GM12878 (cell line): ENCODE measurements around the gene MDM1. TPM values are rescaled to one million over a fixed set of nuclear protein-coding genes. Genes with fewer than 3 reads are reported as not detected.
A peak's percentile ranks its signal among the peaks of the same experiment; 100 is the strongest.

Experiments used
- ATAC-seq: fragments of 200-7000 bp; cut with Tn5 transposase; 3 replicates; pipeline ENCODE4 v1.9.1; 2020; ENCODE audit warnings: mild to moderate bottlenecking, moderate library complexity
- BruUV-seq: library from RNA; stranded (reverse); fragments of 400-500 nt; replicated peaks from 2 replicates; lab custom pipeline; 2021; lab: Mats Ljungman, UMichigan
- CTCF ChIA-PET: fragments of 300-600 bp; sonication (Branson Sonifier 250); formaldehyde crosslinking; extraction: SDS; loops from one replicate; lab custom pipeline; 2021; ENCODE audit warnings: inconsistent platforms; lab: Yijun Ruan, JAX
- POLR2A ChIA-PET: fragments of 350-600 bp; formaldehyde crosslinking; extraction: SDS; loops from one replicate; lab custom pipeline; 2021; ENCODE audit warnings: inconsistent platforms; lab: Charles Lee
- RAD21 ChIA-PET: fragments of 300-600 bp; sonication (Branson Sonifier 250); formaldehyde crosslinking; loops from one replicate; lab custom pipeline; 2023; ENCODE audit warnings: antibody characterized with exemption; ENCODE audit not compliant: unreplicated experiment; lab: Charles Lee
- SMC1A ChIA-PET: fragments of 300-600 bp; sonication (Branson Sonifier 250); formaldehyde crosslinking; loops from one replicate; lab custom pipeline; 2023; ENCODE audit not compliant: unreplicated experiment, uncharacterized antibody; lab: Charles Lee
- DNase-seq: peaks from one replicate; pipeline ENCODE4 v3.0.0-alpha.2; 2011; ENCODE audit warnings: low read depth, low spot score
- FAIRE-seq: peaks from 3 replicates; lab custom pipeline; 2011; peaks lifted over from hg19 to GRCh38; lab: Jason Lieb, UNC
- H2AFZ ChIP-seq: 2 replicates; pipeline ENCODE4 v1.6.0; 2011; ENCODE audit warnings: low read depth, low read length, control low read depth; ENCODE audit not compliant: control insufficient read depth
- H3K27ac ChIP-seq: 2 replicates; pipeline ENCODE4 v1.5.1; 2011; ENCODE audit warnings: control low read depth; ENCODE audit not compliant: control insufficient read depth, insufficient read depth
- H3K27me3 ChIP-seq, 2 experiments: replicated peaks in 1 of 2; 2 replicates each; pipeline versions ENCODE4 v1.6.0 to v1.6.1; 2011; ENCODE audit warnings: low read length in 1 of 2; ENCODE audit not compliant: control insufficient read depth in 2 of 2, insufficient read depth in 2 of 2
- H3K36me3 ChIP-seq, 2 experiments: 2 replicates each; pipeline ENCODE4 v1.5.1; 2011; ENCODE audit warnings: low read length in 1 of 2; ENCODE audit not compliant: control insufficient read depth in 2 of 2, insufficient read depth in 2 of 2
- H3K4me1 ChIP-seq: 2 replicates; pipeline ENCODE4 v1.6.1; 2011; ENCODE audit warnings: mild to moderate bottlenecking, low read length, moderate library complexity, mixed read lengths; ENCODE audit not compliant: control insufficient read depth, insufficient read depth
- H3K4me2 ChIP-seq: 2 replicates; pipeline ENCODE4 v1.6.0; 2011; ENCODE audit warnings: control low read depth; ENCODE audit not compliant: control insufficient read depth, insufficient read depth
- H3K4me3 ChIP-seq: fragments of 200-600 bp; sonication (generic); 2 replicates; pipeline ENCODE4 v1.5.1; 2016
- H3K79me2 ChIP-seq: 2 replicates; pipeline ENCODE4 v1.6.0; 2011; ENCODE audit warnings: low read length; ENCODE audit not compliant: control insufficient read depth, insufficient read depth
- H3K9ac ChIP-seq: 2 replicates; pipeline ENCODE4 v1.8.0; 2011; ENCODE audit warnings: low read length, control low read depth, mixed read lengths; ENCODE audit not compliant: control insufficient read depth, insufficient read depth
- H3K9me3 ChIP-seq: replicated peaks from 3 replicates; pipeline ENCODE4 v1.5.1; 2011; ENCODE audit warnings: mild to moderate bottlenecking, low read length; ENCODE audit not compliant: control insufficient read depth, insufficient read depth
- H4K20me1 ChIP-seq: 2 replicates; pipeline ENCODE4 v1.6.0; 2011; ENCODE audit not compliant: control insufficient read depth, insufficient read depth
- BHLHE40 ChIP-seq, 2 experiments: fragments of 450-650 bp in 1 of 2; IDR thresholded peaks; 2 replicates each; pipeline ENCODE4 v1.6.1; 2011 to 2017; ENCODE audit warnings: low read depth in 2 of 2, borderline replicate concordance in 1 of 2, improper control_type of control experiment in 1 of 2, low read length in 1 of 2, mild to moderate bottlenecking in 1 of 2
- BMI1 ChIP-seq: fragments of 450-650 bp; IDR thresholded peaks from 2 replicates; pipeline ENCODE4 v1.6.1; 2016; ENCODE audit warnings: mild to moderate bottlenecking, moderate library complexity, borderline replicate concordance
- CREB1 ChIP-seq: IDR thresholded peaks from 2 replicates; pipeline ENCODE4 v1.6.1; 2012; ENCODE audit warnings: low read depth, mild to moderate bottlenecking, inconsistent platforms
- CTCF ChIP-seq, 3 experiments: IDR thresholded peaks in 2 of 3; conservative IDR thresholded peaks in 1 of 3; 2 replicates each; pipeline ENCODE4 v1.5.1; 2011; ENCODE audit warnings: low read depth in 3 of 3, low read length in 3 of 3, mild to moderate bottlenecking in 3 of 3, control low read depth in 2 of 3, moderate library complexity in 2 of 3, inconsistent platforms in 1 of 3, mixed read lengths in 1 of 3; ENCODE audit not compliant: control insufficient read depth in 2 of 3, insufficient read depth in 1 of 3; ENCODE audit errors: extremely low read depth in 1 of 3
- EP300 ChIP-seq, 2 experiments: fragments of 150-350 bp in 1 of 2; IDR thresholded peaks; 2 replicates each; pipeline ENCODE4 v1.6.1; 2011 to 2012; ENCODE audit warnings: low read depth in 2 of 2, low read length in 2 of 2, borderline replicate concordance in 1 of 2, improper control_type of control experiment in 1 of 2, inconsistent platforms in 1 of 2; ENCODE audit not compliant: control insufficient read depth in 1 of 2
- IKZF2 ChIP-seq, 2 experiments: fragments of 450-650 bp; IDR thresholded peaks; 2 replicates each; pipeline ENCODE4 v1.6.1; 2017; ENCODE audit warnings: mild to moderate bottlenecking in 2 of 2, moderate library complexity in 2 of 2
- JUNB ChIP-seq: IDR thresholded peaks from 2 replicates; pipeline ENCODE4 v1.6.1; 2016; ENCODE audit warnings: antibody characterized with exemption, mild to moderate bottlenecking
- NR2F1 ChIP-seq: fragments of 450-650 bp; conservative IDR thresholded peaks from 2 replicates; pipeline ENCODE4 v1.6.1; 2017; ENCODE audit warnings: mild to moderate bottlenecking
- RAD51 ChIP-seq: fragments of 450-650 bp; IDR thresholded peaks from 2 replicates; pipeline ENCODE4 v1.6.1; 2016; ENCODE audit warnings: moderate library complexity, mild to moderate bottlenecking, inconsistent platforms
- REST ChIP-seq: IDR thresholded peaks from 2 replicates; pipeline ENCODE4 v1.6.1; 2012; ENCODE audit warnings: mild to moderate bottlenecking, low read depth, low read length
- WGBS: methylation state at CpG from one replicate; pipeline ENCODE4 v1.1.6; 2016; ENCODE audit warnings: low lambda C conversion rate; ENCODE audit not compliant: insufficient replicate concordance, insufficient coverage; ENCODE audit errors: missing lambda C conversion rate; 5-methylcytosine and 5-hydroxymethylcytosine counted together
- in situ Hi-C: fragments of 300-500 bp; cut with MboI; formaldehyde crosslinking; loops from 9 replicates; pipeline ENCODE4 v1.14.3; 2018; ENCODE audit warnings: mixed read lengths
- intact Hi-C: fragments of 100-400 bp; cut with micrococcal nuclease; formaldehyde crosslinking; loops from one replicate; pipeline ENCODE4 v1.14.2; 2022; ENCODE audit not compliant: unreplicated experiment
- polyA plus RNA-seq, 11 experiments: library from polyadenylated mRNA; depleted of rRNA in 4 of 11; unstranded in 6 of 11; stranded (reverse) in 5 of 11; fragments of >200 nt; fragmentation: Nextera tagmentation in 4 of 11; fragmentation: Illumina TruSeq in 1 of 11; extraction: Ambion mirVana in 4 of 11; extraction: Trizol in 1 of 11; gene quantifications; 1 replicate in 1 of 11; 2 replicates in 10 of 11; pipeline versions ENCODE4 v1.2.1 to v1.2.3, GENCODE V29; 2011 to 2016; ENCODE audit warnings: inconsistent platforms in 2 of 11, missing spikeins in 2 of 11, low read depth in 1 of 11
- total RNA-seq, 4 experiments: library from RNA; depleted of rRNA in 3 of 4; stranded (reverse); fragments of >200 nt in 3 of 4; fragmentation: Illumina TruSeq in 1 of 4; extraction: Trizol in 1 of 4; gene quantifications; 2 replicates each; pipeline versions ENCODE4 v1.2.1 to v1.2.3, GENCODE V29; 2013 to 2021

Gene MDM1
- total and polyA plus RNA-seq, 10 of the 15 experiments (the other 5 are each of a cell fraction or from before 2014, with no cell fraction given): 10.1 to 25.3 (median 16.5) TPM

GRCh38 chr12:68367903-68368302 lies 35.7 kb upstream of the MDM1 start:
- peaks cover 23% of the 10 kb centered on the region for H3K4me1 ChIP-seq
- in situ Hi-C loops: loop anchor here (25.0 kb wide), 1 partner anchor 244 kb away; the partner anchor contains the start of gene RAP1B
- H2AFZ ChIP-seq: no peak overlapping the region
- ChIA-PET CTCF (no interaction called here), SMC1A (interaction anchor here (1.0 to 1.5 kb wide), 2 partner anchors 75 to 81 kb away, joined by 3 read pairs; no protein-coding TSS in a partner anchor)
- ATAC-seq: no peak
- no peaks in the 10 kb centered on the region for H3K36me3 ChIP-seq
- WGBS: 100% methylated on average over 2 of the region's 2 CpGs
- H3K4me3 ChIP-seq: no peak overlapping the region
- TF ChIP-seq IKZF2 (IDR thresholded peaks at IDR 0.05): no peak
- TF ChIP-seq BHLHE40 (IDR thresholded peaks at IDR 0.05; ENCODE audit: borderline replicate concordance in 1 of 2, low read depth in 2 of 2, low read length in 1 of 2): no peak
- TF ChIP-seq BMI1: peak; percentile 75; the same call in 1 of the 2 replicates
- TF ChIP-seq, all 136 proteins: peak for 1
- Histone ChIP-seq H3K79me2 (no peaks in the 10 kb centered on the region; the same call in 1 of the 2 replicates), H3K9ac (no peak overlapping the region), H3K27ac (no peak overlapping the region), H3K27me3 (no peaks in the 10 kb centered on the region), H4K20me1 (no peaks in the 10 kb centered on the region), H3K4me2 (no peak overlapping the region), H3K9me3 (no peaks in the 10 kb centered on the region; the same call in 2 of the 3 replicates)
- RAD21 ChIA-PET: no interaction called here
- BruUV-seq: no TSS peak
- no peak for DNase-seq
- intact Hi-C loops: no loop called here
- FAIRE-seq: no peak
- POLR2A ChIA-PET: no interaction called here

GRCh38 chr12:68367116-68367515 lies 35.0 kb upstream of the MDM1 start:
- no peaks in the 10 kb centered on the region; the same call in 2 of the 3 replicates for H3K9me3 ChIP-seq
- 5% methylated on average over 1 of the region's 1 CpG for WGBS
- ChIA-PET SMC1A (interaction anchor here (0.8 kb wide), 1 partner anchor 10 kb away, joined by 3 read pairs; no protein-coding TSS in a partner anchor), POLR2A (no interaction called here), RAD21 (no interaction called here), CTCF (interaction anchor here (1.2 kb wide), 1 partner anchor 75 kb away, joined by 3 read pairs; no protein-coding TSS in a partner anchor)
- H3K4me1 ChIP-seq: peaks cover 23% of the 10 kb centered on the region
- H3K27ac ChIP-seq: no peak overlapping the region
- no peak overlapping the region for H3K4me3 ChIP-seq
- DNase-seq (no peak), ATAC-seq (no peak), FAIRE-seq (no peak)
- no TSS peak for BruUV-seq
- H2AFZ ChIP-seq: no peak overlapping the region
- H3K79me2 ChIP-seq: no peaks in the 10 kb centered on the region; the same call in 1 of the 2 replicates
- in situ Hi-C loops (loop anchor here (25.0 kb wide), 1 partner anchor 245 kb away; the partner anchor contains the start of gene RAP1B), intact Hi-C loops (no loop called here)
- H3K4me2 ChIP-seq: no peak overlapping the region
- H3K27me3 ChIP-seq: no peaks in the 10 kb centered on the region
- no peaks in the 10 kb centered on the region for H4K20me1 ChIP-seq
- H3K9ac ChIP-seq: no peak overlapping the region
- H3K36me3 ChIP-seq: no peaks in the 10 kb centered on the region
- TF ChIP-seq RAD51 (no peak), NR2F1 (no peak), CREB1 (no peak), REST (no peak), CTCF (IDR thresholded peaks at IDR 0.05 in 2 of 3, conservative IDR thresholded peaks at IDR 0.05 in 1 of 3; ENCODE audit: control insufficient read depth in 2 of 3, extremely low read depth in 1 of 3, insufficient read depth in 1 of 3, low read depth in 3 of 3, low read length in 3 of 3) (no peak), JUNB (no peak), EP300 (IDR thresholded peaks at IDR 0.05; ENCODE audit: borderline replicate concordance in 1 of 2, control insufficient read depth in 1 of 2, low read depth in 2 of 2, low read length in 2 of 2) (no peak)
